HG03095 (cell line): ENCODE measurements around the gene CABP4.

Experiments used
- ATAC-seq: cut with Tn5 transposase; IDR thresholded peaks from one replicate; pipeline ENCODE4 v1.9.1; 2021; ENCODE audit warnings: moderate library complexity; ENCODE audit not compliant: unreplicated experiment

Gene CABP4

GRCh38 chr11:67435031-67435726, 20.0 kb upstream of the CABP4 start:
- ATAC-seq = no peak

DNA sequence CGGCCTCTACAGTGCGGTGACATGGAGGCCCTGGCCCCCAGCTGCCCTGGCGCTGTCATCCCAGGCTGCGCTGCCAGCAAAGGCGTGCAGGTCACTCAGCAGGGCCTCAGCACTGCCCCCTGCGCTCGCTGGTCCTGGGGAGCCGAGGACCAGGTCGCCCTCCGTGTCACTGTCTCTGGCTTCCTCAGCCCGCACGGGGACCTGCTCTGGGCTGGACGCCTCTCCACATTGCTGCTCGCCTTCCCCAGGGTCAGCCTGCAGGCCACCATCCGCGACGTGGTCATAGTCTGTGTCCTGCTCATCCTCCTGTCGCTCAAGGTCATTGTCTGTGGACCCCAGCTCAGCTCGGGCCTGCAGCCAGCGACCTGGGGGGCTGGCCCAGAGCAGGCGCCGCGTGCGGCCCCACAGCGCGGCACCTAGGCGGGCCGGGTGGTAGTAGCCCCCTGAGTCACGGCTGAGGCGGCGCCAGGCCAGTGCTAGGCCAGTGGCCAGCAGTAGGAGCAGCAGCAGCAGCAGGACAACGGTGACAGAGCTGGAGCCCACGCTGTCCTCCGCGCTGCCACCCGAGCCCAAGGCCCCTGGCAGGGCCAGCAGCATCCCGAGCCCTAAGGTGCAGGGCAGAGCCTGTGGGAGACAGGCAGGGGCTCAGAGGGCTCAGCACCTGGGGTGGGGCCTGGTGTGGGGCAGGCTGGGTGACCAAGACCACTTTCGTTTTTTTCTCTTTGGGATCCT, 19.3 kb upstream of the CABP4 start:
- no peak for ATAC-seq

DNA sequence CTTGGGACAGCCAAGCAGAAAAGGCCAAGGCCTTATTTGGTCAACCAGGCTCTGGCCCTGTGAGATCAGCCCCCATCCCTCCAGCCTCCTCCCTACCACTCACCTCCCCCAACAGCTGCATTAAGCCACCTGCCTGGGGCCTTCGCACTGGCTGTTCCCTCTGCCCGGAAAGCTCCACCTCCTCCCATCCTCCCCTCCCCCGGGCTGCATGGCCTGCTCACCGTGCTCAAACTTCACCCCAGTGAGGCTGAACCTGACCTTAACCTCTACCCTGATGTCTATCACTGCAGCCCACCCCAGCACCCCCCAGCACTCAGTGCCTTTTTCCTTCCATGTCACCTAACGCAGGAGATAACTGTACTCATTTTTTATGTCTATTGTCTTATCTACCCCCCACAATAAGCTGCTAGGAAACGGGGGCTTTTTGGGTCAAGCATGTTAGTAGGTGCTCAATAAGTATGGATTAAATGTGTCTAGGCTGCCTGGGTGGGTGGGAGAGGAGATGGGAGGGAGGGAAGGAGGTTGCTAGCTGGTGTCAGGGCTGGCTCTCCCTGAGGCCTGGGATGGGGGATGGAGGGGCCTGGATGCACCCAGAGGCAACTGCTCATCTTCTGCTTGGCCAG, 18.6 kb upstream of the CABP4 start:
- no peak for ATAC-seq

DNA sequence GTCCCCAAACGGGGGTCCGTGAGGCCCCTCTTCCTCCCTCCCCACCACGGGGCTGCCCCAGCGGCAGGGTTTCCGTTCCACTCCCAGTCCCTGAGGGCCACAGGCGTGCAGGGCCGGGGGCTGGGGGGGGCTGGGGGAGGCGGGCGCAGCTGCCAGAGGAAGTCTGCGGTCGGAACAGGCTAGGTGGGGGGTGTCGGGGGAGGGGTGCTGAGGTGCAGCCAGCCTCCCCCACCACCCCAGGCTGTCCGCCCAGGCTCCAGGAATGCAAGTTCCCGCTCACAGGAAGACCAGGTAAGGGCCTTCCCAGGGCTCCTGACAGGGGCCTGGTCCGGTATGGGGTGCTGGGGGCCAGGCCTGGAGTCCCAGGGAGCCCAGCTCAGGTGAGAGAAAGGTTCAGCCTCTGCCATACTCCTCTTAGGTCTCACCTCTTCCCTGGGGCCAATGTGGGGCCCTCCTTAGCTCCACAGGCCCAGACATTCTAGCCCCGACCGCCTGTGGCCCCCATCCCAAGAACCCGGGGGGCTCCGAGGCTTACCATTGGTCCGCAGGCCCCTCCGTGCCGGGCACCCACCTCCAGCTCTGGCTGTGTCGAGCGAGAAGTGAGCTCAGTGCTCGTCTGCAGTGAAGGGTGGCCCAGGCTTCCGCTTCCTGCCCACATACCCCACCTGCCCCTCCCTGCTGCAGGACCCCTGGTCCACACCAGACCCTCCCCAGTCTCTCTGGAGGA, 17.9 kb upstream of the CABP4 start, which contains the start of gene PTPRCAP:
Gene PTPRCAP (minus strand): TSS at position 601 of the 727 bp plus-strand sequence. CDS start 63 bp downstream, at position 538.
- ATAC-seq = no peak

GRCh38 chr11:67437809-67438157, 17.4 kb upstream of the CABP4 start:
- no peak for ATAC-seq

- ATAC-seq = no peak
Observed at GRCh38 chr11:67438158-67438902, 16.8 kb upstream of the CABP4 start.

DNA sequence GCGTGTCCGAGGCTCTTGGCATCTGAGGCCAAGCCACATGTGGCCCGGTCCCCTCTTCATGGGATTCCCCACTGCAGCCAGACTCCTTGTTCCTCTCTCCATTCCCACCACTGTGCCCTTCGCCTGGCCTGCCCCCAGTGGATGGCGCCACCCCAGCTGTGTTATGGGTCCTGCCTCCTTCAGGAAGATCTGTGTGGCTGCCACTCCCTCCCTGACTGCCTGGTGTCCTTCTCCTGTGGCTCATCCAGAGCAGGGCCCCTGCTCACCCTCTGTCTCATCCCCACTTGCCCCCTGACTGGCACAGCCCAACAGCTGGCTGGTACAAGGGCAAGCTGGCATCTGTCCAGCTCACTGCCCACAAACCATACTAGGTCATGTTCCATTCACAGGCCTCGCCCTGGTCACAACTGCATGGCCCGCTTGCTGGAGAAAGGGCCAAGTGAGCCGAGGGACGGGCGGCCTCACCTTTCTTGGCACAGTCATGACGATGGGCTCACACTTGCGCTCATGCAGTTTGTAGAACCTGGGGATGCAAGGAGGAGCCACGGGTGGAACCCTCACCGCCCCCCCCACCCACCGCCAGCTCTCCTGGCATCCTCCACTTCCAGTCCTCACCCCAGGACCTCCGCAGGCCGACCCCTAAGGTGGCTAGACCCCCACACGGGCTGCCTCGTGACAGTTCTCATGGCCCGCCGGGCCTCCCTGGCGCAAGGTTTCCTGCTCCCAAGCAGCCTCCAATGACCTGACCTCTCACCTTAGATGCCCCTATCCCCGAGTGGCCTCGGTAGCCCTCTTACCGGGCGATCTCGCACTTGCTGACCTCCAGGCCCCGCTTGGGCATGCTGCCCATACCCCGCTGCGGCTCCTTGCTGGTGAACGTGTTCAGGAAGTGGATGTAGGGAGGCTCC, 15.6 kb upstream of the CABP4 start:
- ATAC-seq = no peak

GRCh38 chr11:67440229-67441097, 14.7 kb upstream of the CABP4 start:
- ATAC-seq = no peak

GRCh38 chr11:67441098-67441563, 14.0 kb upstream of the CABP4 start:
- no peak for ATAC-seq

GRCh38 chr11:67441731-67442351, 13.3 kb upstream of the CABP4 start:
- ATAC-seq = no peak

- ATAC-seq = no peak
Observed at GRCh38 chr11:67442504-67443404, 12.4 kb upstream of the CABP4 start.

DNA sequence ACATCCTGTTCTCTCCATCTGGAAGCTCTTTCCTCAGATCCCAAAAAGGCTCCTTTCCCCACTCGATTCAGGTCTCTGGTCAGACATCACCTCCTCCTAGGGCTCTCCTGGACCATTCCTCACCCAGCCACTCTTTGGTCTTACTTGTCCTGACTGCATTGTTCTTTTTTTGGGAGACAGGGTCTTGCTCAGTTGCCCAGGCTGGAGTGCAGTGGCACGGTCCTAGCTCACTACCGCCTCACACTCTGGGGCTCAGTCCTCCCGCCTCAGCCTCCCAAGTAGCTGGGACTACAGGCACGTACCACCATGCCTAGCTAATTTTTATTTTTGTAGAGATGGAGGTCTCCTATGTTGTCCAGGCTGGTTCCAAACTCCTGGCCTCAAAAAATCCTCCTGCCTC, 9.6 kb upstream of the CABP4 start:
- no peak for ATAC-seq

DNA sequence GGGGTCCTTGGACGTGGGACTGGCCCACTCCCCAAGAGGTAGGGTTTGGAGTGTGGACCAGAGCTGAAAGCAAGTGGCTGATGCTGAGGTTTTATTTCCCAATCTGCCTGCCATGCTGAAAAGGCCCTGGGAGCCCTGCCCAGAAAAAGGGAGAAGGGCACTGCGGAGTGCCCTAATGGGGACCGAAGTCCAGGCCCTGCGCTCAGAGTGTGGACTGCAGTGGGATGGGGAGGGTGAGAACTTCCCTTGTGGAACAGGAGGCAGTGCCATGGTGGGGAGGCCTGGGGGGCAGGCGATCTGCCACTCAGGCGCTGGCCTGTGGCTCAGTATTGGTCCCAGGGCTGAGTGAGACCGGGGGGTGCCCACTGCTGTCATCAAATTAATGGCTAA, 6.9 kb upstream of the CABP4 start:
- ATAC-seq = no peak

- no peak for ATAC-seq
Observed at GRCh38 chr11:67449116-67449844, 5.9 kb upstream of the CABP4 start.

- ATAC-seq = no peak
Observed at GRCh38 chr11:67450796-67451657, 4.1 kb upstream of the CABP4 start.

- no peak for ATAC-seq
Observed at GRCh38 chr11:67451658-67451976, 3.5 kb upstream of the CABP4 start.
